Pons (tissue), 1 donor: ENCODE data around the gene SPACA1.
"Not testable (repeated sequence)": the region's sequence is repeated elsewhere in the genome, so short reads cannot be mapped to it uniquely, and the experiment has no call there.

Experiments
- DNase-seq: peaks from one replicate; pipeline ENCODE4 v3.0.0-alpha.2; 2016; ENCODE audit warnings: low spot score

The SPACA1 gene, protein sequence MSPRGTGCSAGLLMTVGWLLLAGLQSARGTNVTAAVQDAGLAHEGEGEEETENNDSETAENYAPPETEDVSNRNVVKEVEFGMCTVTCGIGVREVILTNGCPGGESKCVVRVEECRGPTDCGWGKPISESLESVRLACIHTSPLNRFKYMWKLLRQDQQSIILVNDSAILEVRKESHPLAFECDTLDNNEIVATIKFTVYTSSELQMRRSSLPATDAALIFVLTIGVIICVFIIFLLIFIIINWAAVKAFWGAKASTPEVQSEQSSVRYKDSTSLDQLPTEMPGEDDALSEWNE

GRCh38 chr6:88047510-88048150 is at the start of gene SPACA1:
Gene SPACA1, plus strand, starts transcription at chr6:88047841. Its CDS starts 65 bp downstream, at chr6:88047906.
- no peak for DNase-seq

DNA sequence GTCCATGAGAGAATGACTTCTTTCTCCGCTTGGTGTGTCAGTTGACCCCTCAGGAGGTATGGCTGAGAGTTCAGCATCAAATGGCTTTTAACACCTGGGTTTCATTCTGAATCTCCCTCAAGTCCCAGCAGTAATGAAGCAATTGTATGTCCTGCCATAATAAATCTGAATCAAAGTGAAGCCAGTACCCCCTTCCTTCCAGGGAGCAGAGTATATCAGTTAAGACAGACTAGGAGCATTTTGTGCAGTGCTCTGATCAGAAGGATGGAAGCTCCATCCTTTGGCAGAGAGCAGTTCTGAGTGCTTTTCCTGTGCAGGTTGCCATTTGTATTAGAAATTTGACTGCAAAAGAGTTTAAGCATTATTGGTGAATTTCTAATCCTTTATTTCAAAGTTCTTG is 46.9 kb upstream of the SPACA1 start:
- no peak for DNase-seq

DNA sequence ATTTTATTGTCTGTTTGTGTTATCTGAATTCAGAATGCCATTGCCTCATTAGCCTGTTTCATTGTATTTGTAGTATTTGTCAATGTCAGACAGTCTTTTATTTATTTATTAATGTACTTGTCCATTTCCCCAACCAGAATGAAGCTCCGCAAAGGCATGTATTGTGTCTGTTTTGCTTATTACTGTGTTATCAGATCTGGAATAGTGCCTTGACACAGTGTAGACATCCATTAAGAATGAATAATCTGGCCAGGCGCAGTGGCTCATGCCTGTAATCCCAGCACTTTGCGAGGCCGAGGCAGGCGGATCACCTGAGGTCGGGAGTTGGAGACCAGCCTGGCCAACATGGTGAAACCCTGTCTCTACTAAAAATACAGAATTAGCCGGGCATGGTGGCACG is 46.4 kb upstream of the SPACA1 start:
- DNase-seq, result not testable (repeated sequence)

DNA sequence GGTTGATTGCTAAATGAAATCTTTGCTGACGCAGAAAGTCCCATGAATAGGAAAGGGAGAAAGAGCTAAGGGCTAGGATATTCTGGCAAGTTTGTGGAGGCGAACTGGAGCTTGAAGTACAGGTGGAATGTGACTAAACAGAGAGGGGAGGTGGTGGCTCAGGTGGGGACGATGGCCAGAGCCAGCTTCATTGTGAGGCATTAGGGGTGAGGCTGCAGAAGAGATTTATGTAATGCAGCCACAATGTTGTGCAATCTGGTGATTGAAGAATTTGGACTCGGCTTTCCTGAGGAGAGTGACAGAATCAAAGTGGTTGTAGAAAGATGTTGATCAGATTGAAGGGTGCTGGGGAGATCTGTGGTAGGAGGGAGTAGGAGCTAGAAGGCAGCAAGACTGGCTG is 42.9 kb upstream of the SPACA1 start:
- no peak for DNase-seq

DNA sequence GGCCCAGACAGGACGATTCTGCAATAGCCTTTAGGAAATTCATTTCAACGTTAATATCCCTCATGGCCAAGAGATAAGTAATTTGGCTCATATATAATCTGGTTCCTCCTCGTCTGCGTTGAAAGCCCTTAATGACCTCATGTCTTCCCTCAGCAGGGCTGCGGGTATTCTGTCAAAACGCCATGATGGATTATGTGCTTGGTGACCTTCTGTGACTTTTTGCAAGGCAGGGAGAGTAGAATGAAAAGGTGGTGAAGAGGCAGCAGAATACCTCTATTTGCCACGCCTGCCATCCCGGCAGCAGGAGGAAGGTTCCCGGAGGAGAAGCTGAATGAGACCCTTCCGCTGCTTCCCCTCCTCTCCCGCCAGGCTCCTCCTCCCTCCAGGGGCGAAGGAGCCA is 41.1 kb upstream of the SPACA1 start:
- DNase-seq, result no peak

- no peak for DNase-seq
These were observed 39.2 kb upstream of the SPACA1 start for GRCh38 chr6:88008411-88008810.

- no peak for DNase-seq
These were observed 38.8 kb upstream of the SPACA1 start for GRCh38 chr6:88008831-88009231.

DNA sequence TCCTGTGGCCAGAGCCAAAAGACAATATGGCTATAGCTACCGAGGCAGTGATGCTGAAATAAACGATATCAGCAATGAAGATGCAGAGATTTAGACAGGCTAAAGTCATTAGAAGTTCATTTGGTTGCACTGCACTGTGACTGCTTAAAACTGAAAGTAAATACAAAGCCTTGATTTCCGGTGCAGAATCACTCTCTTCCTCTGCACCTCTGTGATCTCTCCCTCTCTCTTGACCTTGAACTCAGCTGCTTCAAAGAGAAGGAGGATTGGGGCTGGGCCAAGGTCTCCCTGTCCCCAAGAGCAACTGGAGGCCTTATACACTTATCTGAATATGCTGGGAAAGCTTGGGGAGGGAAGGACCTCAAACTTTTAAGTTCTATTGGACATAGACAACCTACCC is 34.6 kb upstream of the SPACA1 start:
- DNase-seq, result no peak

DNA sequence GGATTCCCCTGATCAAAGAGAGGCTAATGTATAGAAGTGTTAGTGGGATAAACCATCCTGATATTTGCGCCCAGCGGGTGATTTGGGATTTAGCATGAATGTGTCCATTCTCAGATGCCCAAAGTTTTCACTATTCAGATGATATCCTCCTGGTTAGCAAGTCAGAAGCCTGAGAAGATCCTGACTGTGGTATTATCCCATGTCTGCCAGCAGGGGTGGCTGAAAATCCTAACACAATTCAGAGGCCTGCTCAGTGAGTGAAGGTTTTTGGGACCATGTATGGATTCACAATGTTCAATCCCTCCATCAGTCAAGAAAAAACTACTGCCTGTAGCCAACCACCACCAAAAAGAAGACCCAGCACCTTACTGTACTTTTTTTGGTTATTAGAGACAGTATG is 34.1 kb upstream of the SPACA1 start:
- DNase-seq, result no peak

GRCh38 chr6:88020439-88020838 is 27.2 kb upstream of the SPACA1 start:
- no peak for DNase-seq

DNA sequence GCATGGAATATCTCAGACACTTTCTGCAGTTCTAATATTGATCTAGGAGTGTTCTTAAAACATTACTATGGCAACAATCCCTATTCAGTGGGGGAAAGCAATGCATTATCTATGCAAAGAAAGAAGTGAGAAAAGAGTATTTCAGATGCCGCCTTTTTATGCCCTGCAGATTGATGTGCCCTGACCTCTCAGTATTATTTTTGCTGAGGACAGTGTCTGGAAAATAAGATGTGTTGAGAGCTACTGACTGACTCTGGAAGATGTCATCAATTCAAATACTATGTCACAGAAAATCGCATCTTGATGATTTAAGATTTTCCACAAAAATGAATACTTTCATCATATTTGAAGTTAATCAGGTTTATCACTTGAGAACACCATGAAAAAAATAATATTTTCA is 22.9 kb upstream of the SPACA1 start:
- DNase-seq, result no peak

DNA sequence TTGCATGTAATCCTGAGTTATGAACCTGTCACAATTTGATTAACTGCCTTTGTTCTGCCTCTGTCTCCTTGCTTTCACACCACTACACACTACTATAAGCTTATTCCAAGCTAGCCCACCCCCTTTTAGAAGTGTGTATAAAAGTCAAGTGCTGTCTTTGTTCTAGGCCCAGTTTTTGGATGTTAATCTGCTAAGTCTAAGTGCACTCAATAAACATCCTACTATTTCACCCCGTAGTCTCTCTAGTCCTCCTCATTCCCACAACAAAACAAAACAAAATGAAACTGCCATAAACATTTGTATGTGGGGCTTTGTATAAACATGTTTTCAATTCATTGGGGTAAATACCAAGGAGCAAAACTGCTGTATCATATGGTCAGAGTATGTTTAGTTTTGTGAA is 16.1 kb upstream of the SPACA1 start:
- no peak for DNase-seq

DNA sequence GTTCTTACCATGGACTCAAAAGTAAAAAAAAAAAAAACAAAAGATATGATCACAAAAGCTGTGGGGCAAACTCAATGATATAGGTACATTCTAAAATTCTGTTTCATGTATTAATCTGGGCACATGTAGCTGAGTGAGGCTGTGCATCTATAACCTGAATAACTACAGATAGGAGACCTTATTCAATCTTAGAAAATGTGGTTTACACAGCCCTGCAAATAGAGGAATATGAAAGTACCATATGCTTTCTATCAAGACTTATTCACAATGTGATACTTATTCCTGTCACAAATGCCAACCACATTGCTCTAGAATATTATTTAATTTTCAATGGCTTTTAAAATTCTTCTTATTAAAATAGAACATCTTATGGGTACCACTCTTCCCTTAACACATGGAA is 3.1 kb upstream of the SPACA1 start:
- no peak for DNase-seq

- DNase-seq, result no peak
These were observed 2.0 kb upstream of the SPACA1 start for GRCh38 chr6:88045521-88046136.

GRCh38 chr6:88048578-88048977 is 937 bp downstream of the SPACA1 start:
- no peak for DNase-seq

GRCh38 chr6:88050140-88050818 is 2.6 kb downstream of the SPACA1 start:
- DNase-seq, result no peak

DNA sequence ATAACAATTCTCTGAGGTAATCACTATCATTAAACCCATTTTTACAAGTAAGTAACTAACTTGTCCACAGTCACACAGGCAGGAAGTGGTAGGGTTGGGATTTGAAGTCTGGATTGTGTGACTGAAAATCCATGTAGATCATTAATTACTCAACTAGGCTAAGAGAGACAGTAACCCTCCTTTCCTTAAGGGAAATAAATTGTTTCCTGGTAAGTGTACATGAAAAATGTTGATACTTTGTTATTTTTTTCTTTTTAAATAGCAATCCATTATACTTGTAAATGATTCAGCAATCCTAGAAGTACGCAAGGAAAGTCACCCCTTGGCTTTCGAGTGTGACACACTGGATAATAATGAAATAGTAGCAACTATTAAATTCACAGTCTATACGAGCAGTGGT is 11.6 kb downstream of the SPACA1 start:
- DNase-seq, result no peak

GRCh38 chr6:88062376-88062775 is 14.7 kb downstream of the SPACA1 start:
- DNase-seq, result no peak

GRCh38 chr6:88072462-88072861 is 24.8 kb downstream of the SPACA1 start:
- no peak for DNase-seq

DNA sequence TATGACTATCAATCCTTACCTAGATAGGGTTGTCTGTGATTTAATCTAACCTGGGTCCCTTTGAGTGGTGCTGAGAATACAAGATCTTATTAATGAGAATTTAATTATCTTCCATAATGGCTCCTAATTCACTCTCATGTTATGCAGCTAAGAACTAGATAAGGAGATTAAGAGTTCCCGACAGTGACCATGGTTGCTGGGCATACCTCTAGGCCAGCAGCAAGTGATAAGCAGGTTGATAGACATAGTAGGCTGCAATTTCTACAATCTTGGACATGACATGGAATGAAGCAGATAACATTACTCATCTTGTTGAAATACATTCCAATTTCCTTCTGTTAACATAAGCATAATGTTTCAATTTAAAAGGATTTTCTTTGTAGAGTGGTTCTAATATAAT is 27.1 kb downstream of the SPACA1 start:
- no peak for DNase-seq

GRCh38 chr6:88077305-88077704 is 29.7 kb downstream of the SPACA1 start:
- DNase-seq, result no peak

- DNase-seq, result no peak
These were observed 39.2 kb downstream of the SPACA1 start for GRCh38 chr6:88086792-88087191.

DNA sequence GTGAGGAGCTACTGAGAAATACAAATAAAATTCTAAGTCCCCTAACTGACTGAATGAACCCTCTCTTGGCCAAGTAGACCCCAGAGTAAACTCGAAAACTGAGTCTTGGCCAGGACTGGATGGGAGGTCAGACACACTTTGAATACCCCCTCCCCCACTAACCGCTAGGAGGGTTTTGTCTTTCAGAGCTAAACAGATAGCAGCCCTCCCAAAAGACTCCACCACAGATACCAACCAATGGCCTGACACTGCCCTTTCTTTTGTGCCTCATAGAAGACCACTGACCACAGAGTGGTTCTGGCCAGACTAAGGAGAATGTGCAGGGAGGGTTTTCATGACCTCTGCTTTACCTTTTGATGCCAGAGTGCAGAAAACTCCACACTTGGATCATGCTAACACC is 42.1 kb downstream of the SPACA1 start:
- DNase-seq, result no peak
